OCI-LY3 (cell line): ENCODE results near the gene TBC1D5.

ENCODE experiments used
- H2AFZ ChIP-seq: fragments of 200-600, 300-600 bp; shearing (Covaris generic); 2 replicates; pipeline ENCODE4 v1.6.0; 2014; ENCODE audit warnings: antibody characterized with exemption, low read depth, low read length
- H3K27ac ChIP-seq: fragments of 200-600, 300-600 bp; sonication (generic); 2 replicates; pipeline ENCODE4 v1.5.1; 2014; ENCODE audit warnings: mild to moderate bottlenecking, low read length, moderate library complexity, mixed read lengths
- H3K27me3 ChIP-seq: fragments of 200-600, 300-600 bp; sonication (generic); 2 replicates; pipeline ENCODE4 v1.6.1; 2014; ENCODE audit warnings: low read depth, low read length, mixed read lengths
- H3K36me3 ChIP-seq: fragments of 200-600, 300-600 bp; sonication (generic); replicated peaks from 2 replicates; pipeline ENCODE3; 2014; ENCODE audit warnings: low read depth, low read length, mixed read lengths
- H3K4me1 ChIP-seq: fragments of 300-600, 200-600 bp; sonication (generic); 2 replicates; pipeline ENCODE4 v1.6.1; 2014; ENCODE audit warnings: low read length, mixed read lengths
- H3K4me2 ChIP-seq: fragments of 200-600, 300-600 bp; sonication (generic); 2 replicates; pipeline ENCODE4 v1.6.1; 2014; ENCODE audit warnings: low read length, mixed read lengths
- H3K4me3 ChIP-seq: fragments of 300-600, 200-600 bp; sonication (generic); 2 replicates; pipeline ENCODE4 v1.5.1; 2014; ENCODE audit warnings: antibody characterized with exemption, mild to moderate bottlenecking, low read length, moderate library complexity
- H3K79me2 ChIP-seq: fragments of 300-600, 200-600 bp; shearing (Covaris generic); 2 replicates; pipeline ENCODE4 v1.6.1; 2014; ENCODE audit warnings: mild to moderate bottlenecking, low read length, mixed read lengths
- H3K9ac ChIP-seq: fragments of 300-600, 200-600 bp; shearing (Covaris generic); 2 replicates; pipeline ENCODE4 v1.6.0; 2014; ENCODE audit warnings: mild to moderate bottlenecking, low read length, moderate library complexity
- H3K9me3 ChIP-seq: fragments of 200-600, 300-600 bp; shearing (Covaris generic); 2 replicates; pipeline ENCODE4 v1.6.1; 2014; ENCODE audit warnings: low read length, mixed read lengths; ENCODE audit not compliant: insufficient read depth
- H4K20me1 ChIP-seq: fragments of 200-600, 300-600 bp; sonication (generic); 2 replicates; pipeline ENCODE4 v1.6.1; 2016; ENCODE audit warnings: low read length, mixed read lengths; ENCODE audit not compliant: insufficient read depth
- EZH2phosphoT487 ChIP-seq: fragments of 200-600 bp; shearing (Covaris generic); IDR thresholded peaks from 2 replicates; pipeline ENCODE4 v1.6.1; 2018; ENCODE audit warnings: antibody characterized with exemption, mixed run types, low read depth
- TF ChIP-seq, protein P1 (sequence below): fragments of 200-600, 300-600 bp; sonication (generic); IDR thresholded peaks from 2 replicates; pipeline ENCODE4 v1.5.1; 2014; ENCODE audit warnings: antibody characterized with exemption, low read length, low read depth

Gene TBC1D5

DNA sequence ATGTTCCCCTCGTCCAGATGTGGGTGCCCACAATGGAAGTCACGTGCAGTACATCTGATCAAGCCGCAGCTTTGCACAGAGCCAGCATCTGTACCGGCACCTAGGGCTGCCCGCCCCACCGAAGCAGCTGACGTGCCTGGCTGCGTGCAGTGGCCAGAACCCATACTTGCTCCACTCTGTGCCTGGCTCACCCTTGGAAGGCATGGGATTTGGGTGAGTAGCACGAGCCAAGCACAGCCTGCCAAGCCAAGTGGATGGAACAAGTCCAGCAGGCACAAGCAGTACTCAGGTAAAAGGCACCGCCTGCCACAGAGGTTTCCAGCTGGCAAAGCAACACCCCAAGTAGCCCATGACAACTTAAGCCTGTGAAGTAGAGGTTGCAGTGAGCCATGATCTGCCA is 261.3 kb downstream of the TBC1D5 start:
- Histone ChIP-seq H3K4me3 (no peak overlapping the region), H3K9ac (no peak overlapping the region), H3K36me3 (peaks cover 3% of the 10 kb centered on the region), H2AFZ (no peak overlapping the region), H3K4me2 (no peak overlapping the region), H3K27ac (no peak overlapping the region), H3K27me3 (no peaks in the 10 kb centered on the region), H3K79me2 (no peaks in the 10 kb centered on the region), H4K20me1 (no peaks in the 10 kb centered on the region), H3K4me1 (no peaks in the 10 kb centered on the region), H3K9me3 (no peaks in the 10 kb centered on the region)
- no peak for TF ChIP-seq EZH2phosphoT487
- TF ChIP-seq, protein P1, sequence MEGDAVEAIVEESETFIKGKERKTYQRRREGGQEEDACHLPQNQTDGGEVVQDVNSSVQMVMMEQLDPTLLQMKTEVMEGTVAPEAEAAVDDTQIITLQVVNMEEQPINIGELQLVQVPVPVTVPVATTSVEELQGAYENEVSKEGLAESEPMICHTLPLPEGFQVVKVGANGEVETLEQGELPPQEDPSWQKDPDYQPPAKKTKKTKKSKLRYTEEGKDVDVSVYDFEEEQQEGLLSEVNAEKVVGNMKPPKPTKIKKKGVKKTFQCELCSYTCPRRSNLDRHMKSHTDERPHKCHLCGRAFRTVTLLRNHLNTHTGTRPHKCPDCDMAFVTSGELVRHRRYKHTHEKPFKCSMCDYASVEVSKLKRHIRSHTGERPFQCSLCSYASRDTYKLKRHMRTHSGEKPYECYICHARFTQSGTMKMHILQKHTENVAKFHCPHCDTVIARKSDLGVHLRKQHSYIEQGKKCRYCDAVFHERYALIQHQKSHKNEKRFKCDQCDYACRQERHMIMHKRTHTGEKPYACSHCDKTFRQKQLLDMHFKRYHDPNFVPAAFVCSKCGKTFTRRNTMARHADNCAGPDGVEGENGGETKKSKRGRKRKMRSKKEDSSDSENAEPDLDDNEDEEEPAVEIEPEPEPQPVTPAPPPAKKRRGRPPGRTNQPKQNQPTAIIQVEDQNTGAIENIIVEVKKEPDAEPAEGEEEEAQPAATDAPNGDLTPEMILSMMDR = no peak

DNA sequence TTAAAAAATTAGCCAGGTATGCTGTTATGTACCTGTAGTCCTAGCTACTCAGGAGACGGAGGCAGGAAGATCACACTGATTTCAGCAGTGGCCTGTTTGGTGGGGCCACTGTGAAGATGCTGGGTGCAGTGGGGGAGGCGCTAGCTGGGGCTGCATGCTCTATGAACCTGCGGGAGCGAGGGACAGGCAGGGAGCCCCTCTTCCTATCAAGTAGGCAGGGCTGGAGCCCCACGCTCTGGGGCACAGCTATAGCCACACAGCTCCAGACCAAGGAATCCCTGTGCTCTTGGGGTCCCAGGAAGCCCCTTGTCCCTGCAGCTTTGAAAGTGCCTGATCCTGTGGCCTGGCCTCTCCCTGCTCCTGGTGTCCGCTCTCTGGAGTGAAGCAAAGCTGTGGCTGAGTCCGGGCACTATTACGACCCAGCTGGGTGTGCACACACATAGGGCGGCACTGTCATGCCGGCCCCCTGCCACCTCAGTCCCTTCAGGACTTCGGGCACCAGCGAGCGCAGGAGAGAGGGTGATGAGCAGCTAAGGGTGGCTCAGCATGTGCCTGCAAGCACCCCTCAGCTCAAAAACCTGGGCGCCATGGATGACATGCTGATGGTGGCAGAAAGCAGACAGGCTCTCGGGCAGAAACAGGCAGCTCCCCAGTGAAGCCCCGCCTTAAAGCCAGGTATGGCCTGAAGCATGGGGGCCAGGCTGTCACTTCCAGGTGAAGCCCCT is 262.6 kb downstream of the TBC1D5 start:
- Histone ChIP-seq H3K27ac (no peak overlapping the region), H3K9ac (no peak overlapping the region), H4K20me1 (no peaks in the 10 kb centered on the region), H3K4me2 (no peak overlapping the region), H2AFZ (no peak overlapping the region), H3K9me3 (no peaks in the 10 kb centered on the region), H3K4me3 (no peak overlapping the region), H3K79me2 (no peaks in the 10 kb centered on the region), H3K27me3 (no peaks in the 10 kb centered on the region), H3K4me1 (no peaks in the 10 kb centered on the region), H3K36me3 (peaks cover 3% of the 10 kb centered on the region)
- no peak for TF ChIP-seq EZH2phosphoT487
- TF ChIP-seq, protein P1 = no peak

DNA sequence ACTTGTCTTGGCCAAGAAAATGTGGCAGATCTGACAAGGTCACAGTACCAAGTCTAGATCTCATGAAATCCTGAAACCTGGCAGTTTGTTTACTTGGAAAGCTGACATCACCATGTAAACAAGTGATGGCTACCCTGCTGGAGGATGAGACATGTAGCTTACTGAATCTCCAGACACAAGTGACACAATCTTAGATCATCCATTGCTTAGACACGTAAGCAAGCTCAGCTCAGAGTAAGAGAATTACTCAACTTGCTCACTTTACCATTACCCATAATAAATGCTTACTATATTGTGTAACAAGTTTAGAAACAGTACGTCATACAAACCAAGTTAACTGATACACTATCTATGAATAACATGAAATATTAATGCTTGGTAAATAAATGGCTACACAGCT is 263.8 kb downstream of the TBC1D5 start:
- H3K27me3 ChIP-seq = no peaks in the 10 kb centered on the region
- no peak for TF ChIP-seq EZH2phosphoT487
- TF ChIP-seq, protein P1 = no peak

DNA sequence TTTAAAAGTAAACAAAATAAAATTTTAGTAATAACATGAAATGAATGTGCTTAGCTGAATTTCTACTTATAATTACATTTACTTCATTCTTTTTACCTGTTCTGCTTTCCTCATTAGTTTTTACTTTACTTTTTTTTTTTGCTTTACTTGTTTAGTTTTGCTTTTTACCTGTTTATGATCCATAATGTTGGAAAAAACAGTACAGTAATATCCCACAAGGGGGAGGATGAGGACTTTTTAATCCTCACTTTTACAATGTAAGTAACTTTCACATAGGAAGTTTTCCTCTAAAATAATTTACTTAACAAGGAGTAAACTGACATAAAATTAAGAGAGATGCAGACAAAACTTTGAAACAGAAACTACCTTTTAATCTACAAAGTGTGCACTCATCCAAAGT is 268.7 kb downstream of the TBC1D5 start:
- Histone ChIP-seq H2AFZ (no peak overlapping the region), H3K27ac (no peak overlapping the region), H3K9me3 (no peaks in the 10 kb centered on the region), H3K79me2 (no peaks in the 10 kb centered on the region), H3K27me3 (no peaks in the 10 kb centered on the region), H3K4me1 (no peaks in the 10 kb centered on the region), H3K9ac (no peak overlapping the region), H3K4me3 (no peak overlapping the region), H4K20me1 (no peaks in the 10 kb centered on the region), H3K36me3 (no peaks in the 10 kb centered on the region), H3K4me2 (no peak overlapping the region)
- no peak for TF ChIP-seq EZH2phosphoT487
- TF ChIP-seq, protein P1 = no peak

More for the DNA sequence above, 263.8 kb downstream of the TBC1D5 start:
- no peak overlapping the region for H2AFZ ChIP-seq
- H3K4me2 ChIP-seq = no peak overlapping the region
- H3K4me1 ChIP-seq = no peaks in the 10 kb centered on the region
- no peak overlapping the region for H3K27ac ChIP-seq
- no peak overlapping the region for H3K4me3 ChIP-seq
- H3K36me3 ChIP-seq = peaks cover 3% of the 10 kb centered on the region
- H3K9ac ChIP-seq = no peak overlapping the region
- H4K20me1 ChIP-seq = no peaks in the 10 kb centered on the region
- H3K79me2 ChIP-seq = no peaks in the 10 kb centered on the region
- H3K9me3 ChIP-seq = no peaks in the 10 kb centered on the region
